GM21723 (cell line): ENCODE measurements around the gene BCAP31.

Source experiments
- ATAC-seq: cut with Tn5 transposase; IDR thresholded peaks from one replicate; pipeline ENCODE4 v1.9.1; 2021; ENCODE audit warnings: mild to moderate bottlenecking, moderate library complexity; ENCODE audit not compliant: unreplicated experiment

The BCAP31 gene

GRCh38 chrX:153724252-153725038, at the start of gene BCAP31, which contains the start of gene ABCD1:
BCAP31 (minus strand) TSS chrX:153724387; CDS start chrX:153723244, 1,143 bp downstream.
ABCD1 (plus strand) TSS chrX:153724856; CDS start chrX:153725267, 411 bp downstream.
- peak; percentile 56 for ATAC-seq

- no peak for ATAC-seq
These were observed 49.0 kb upstream of the BCAP31 start for GRCh38 chrX:153773218-153773611.

GRCh38 chrX:153772316-153773217, 48.4 kb upstream of the BCAP31 start:
- no peak for ATAC-seq

GRCh38 chrX:153771415-153772315, 47.5 kb upstream of the BCAP31 start:
- no peak for ATAC-seq

- ATAC-seq = no peak
These were observed 46.6 kb upstream of the BCAP31 start for GRCh38 chrX:153770601-153771414.

GRCh38 chrX:153769865-153770600, 45.8 kb upstream of the BCAP31 start:
- no peak for ATAC-seq

- no peak for ATAC-seq
These were observed 45.1 kb upstream of the BCAP31 start for GRCh38 chrX:153769158-153769864.

GRCh38 chrX:153768311-153769157, 44.3 kb upstream of the BCAP31 start:
- no peak for ATAC-seq

- no peak for ATAC-seq
These were observed 43.5 kb upstream of the BCAP31 start for GRCh38 chrX:153767674-153768055.

- no peak for ATAC-seq
These were observed 42.9 kb upstream of the BCAP31 start for GRCh38 chrX:153766871-153767673.

GRCh38 chrX:153766098-153766817, 42.1 kb upstream of the BCAP31 start:
- ATAC-seq = no peak

- ATAC-seq = no peak
These were observed 41.2 kb upstream of the BCAP31 start for GRCh38 chrX:153765138-153766079.

- ATAC-seq = no peak
These were observed 40.6 kb upstream of the BCAP31 start for GRCh38 chrX:153764786-153765137.

- ATAC-seq = peak; percentile 64
These were observed 40.0 kb upstream of the BCAP31 start, which contains the start of gene PLXNB3 for GRCh38 chrX:153763989-153764755. PLXNB3 (plus strand) TSS chrX:153764249; CDS start chrX:153765536, 1,287 bp downstream.
